Measurements from ENCODE around the gene PARP14. TPM values are rescaled to one million over a fixed set of nuclear protein-coding genes. Genes with fewer than 3 reads are reported as not detected.

Gene PARP14
- total RNA-seq, 1 experiment from 2014 or later = 20.3 TPM

Other genes with a start within 250 kb of the PARP14 start
- gene KPNA1, start 165.9 kb upstream of the PARP14 start, total RNA-seq (2014; rRNA removed; shearing (Covaris generic); ENCODE audit: low replicate concordance) = 43.0 and 50.8 TPM in 2 replicates
- 7.0 and 8.7 TPM in 2 replicates for gene PARP9, start 116.5 kb upstream of the PARP14 start, total RNA-seq (2014; rRNA removed; shearing (Covaris generic); ENCODE audit: low replicate concordance)
- 15.0 and 17.2 TPM in 2 replicates for gene DTX3L, start 116.5 kb upstream of the PARP14 start, total RNA-seq (2014; rRNA removed; shearing (Covaris generic); ENCODE audit: low replicate concordance)
- not detected in 2 replicates for gene PARP15, start 103.2 kb upstream of the PARP14 start, total RNA-seq (2014; rRNA removed; shearing (Covaris generic); ENCODE audit: low replicate concordance)
- gene HSPBAP1, start 113.0 kb downstream of the PARP14 start, total RNA-seq (2014; rRNA removed; shearing (Covaris generic); ENCODE audit: low replicate concordance) = 2.0 and 4.8 TPM in 2 replicates
- 1.9 and 2.7 TPM in 2 replicates for gene SLC49A4, start 114.2 kb downstream of the PARP14 start, total RNA-seq (2014; rRNA removed; shearing (Covaris generic); ENCODE audit: low replicate concordance)